Fibroblast of skin of scalp (primary cell): ENCODE data around the gene ZBTB33.

Experiments used
- DNase-seq: peaks from one replicate; pipeline ENCODE4 v3.0.0-alpha.2; 2013

The ZBTB33 gene

DNA sequence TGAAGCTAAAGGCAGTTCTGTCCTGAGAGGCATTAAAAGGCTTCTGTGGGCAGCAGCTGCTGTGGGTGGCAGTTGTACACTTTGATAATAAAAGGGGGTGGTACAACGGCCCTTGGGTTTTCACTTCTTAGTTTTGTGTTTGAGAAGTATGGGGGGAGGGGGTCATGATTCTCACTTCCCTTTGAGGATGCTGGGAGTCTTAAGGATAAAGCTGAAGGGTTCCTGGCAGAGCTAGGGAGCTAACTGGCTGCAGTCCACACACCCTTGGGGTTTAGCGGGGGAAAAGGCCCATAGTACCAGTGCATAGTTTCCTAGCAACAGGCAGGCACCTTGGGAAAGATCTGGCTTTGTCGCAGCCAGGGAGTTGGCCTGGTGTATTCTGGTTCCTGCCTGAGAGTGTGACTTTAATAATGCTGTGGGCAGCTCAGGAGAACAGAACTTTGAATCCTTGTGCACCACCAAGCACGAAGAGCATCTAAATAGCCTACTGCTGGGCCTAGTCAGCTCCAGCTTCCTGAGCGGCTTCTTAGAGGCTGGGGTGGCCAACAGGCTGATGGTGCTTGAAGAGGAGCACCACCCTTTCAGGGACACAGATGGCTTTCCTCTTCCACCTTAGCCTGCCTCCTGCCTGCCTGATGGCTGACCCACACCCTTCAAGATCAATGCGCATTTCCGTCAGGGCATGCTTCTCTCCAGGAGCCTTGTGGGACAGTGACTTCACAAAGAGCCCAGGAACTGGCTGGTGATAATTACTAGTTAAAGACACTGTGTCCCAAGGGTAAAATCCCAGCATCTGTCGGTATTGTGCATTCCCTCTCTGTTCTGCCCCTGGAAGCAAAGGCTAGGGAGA lies 12.5 kb downstream of the ZBTB33 start:
- no peak for DNase-seq

DNA sequence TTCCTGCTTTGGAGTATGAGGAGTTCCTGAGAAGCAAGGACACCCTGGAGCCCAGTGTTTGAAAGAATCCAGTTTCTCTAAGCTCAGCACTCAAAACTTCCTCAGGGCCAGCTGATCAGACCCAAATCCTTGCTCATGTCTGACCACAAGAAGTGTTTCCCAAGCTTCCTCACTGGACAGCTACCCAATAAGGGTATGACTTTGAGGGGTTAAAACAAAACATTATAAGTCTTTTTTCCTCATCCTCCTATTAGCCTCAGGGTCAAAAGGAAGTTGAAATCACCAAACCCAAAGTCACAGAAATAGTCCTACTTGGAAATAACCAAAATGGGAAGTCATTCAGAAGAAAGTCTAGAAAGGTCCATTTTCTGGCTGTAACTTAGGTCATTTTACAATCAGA lies 13.7 kb downstream of the ZBTB33 start:
- no peak for DNase-seq

DNA sequence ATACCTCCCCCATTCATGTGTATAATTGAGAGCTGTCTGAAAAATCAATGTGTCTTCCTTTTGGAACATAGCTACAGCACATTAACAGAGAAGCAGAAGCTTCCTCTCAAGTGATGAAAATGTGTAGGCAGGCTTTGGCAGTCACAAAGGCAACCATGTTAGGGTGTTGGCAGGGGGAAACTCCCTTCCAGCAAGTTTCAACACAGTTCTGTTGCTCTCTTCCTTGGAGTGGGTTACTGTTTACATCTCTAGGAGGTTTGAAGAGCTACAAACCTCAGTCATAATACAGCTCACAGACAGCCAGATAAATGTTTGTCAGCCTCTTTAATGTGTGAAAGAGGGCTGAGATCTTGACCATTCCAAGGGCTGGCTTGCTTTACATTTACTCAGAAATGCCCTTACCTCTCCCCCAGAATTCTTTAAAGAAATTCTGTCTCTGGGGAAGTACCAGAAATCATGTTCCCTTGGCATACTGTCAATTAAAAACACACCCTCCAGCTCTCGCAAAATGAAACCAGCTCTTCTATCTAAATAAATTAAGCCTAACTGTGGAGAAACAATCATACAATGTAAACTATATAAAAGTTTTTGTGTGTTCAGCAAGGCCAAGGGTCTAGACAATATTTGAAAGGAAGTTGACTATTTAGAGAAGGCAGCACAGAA lies 18.9 kb downstream of the ZBTB33 start:
- DNase-seq = no peak

DNA sequence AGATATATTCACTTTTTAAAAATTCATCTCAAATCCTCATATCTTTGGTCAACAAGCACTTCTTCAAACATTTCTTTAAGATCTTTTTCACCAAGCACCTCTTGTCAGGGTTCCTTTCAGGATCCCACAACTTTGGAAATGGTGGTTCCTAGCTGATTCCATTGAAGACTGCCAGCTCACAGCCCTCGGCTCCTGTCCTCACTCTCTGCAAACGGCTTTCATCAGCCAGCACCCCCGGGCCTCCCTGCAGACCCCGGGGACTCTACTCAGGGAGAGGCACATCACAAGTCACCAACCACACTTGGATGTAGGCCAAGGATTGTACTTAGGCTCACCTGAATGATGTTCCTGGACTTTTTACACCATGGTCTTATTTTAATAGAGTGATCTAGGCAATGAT lies 20.0 kb downstream of the ZBTB33 start:
- DNase-seq = no peak

DNA sequence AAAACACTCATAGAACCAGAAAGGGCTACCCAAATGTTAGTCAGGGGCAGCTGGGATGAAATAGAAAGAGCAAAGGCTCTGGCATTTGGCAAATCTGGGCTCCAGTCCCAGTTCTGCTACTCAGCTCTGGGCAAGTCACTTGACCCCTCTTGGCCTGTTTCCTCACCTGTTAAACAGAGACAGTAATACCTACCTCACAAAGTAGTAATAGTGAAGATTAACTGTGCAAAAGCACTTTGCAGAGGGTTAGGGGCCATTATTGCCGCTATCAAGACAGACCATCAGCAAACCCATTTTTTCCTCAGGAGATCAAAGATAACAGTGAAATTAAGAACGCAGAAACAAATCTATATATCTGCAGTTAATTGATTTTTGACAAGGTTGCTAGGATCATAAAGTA lies 20.6 kb downstream of the ZBTB33 start:
- DNase-seq = no peak

DNA sequence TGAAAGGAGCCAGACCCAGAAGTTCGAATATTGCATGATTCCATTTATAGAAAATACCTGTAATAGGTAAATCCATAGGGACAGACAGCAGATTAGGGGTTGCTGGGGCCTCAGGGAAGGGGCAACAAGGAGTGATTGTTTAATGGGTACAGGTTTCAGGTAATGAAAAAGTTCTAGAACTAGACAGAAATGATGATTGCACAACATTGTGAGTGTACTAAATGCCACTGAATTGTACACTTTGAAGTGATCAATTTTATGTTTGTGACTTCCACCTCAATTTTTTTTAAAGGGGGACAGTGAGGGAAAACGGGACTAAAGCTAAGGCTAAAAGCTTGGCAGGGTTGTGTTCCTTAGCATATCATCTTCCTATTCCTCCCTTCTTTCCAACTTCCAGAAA lies 23.5 kb downstream of the ZBTB33 start:
- DNase-seq = no peak

DNA sequence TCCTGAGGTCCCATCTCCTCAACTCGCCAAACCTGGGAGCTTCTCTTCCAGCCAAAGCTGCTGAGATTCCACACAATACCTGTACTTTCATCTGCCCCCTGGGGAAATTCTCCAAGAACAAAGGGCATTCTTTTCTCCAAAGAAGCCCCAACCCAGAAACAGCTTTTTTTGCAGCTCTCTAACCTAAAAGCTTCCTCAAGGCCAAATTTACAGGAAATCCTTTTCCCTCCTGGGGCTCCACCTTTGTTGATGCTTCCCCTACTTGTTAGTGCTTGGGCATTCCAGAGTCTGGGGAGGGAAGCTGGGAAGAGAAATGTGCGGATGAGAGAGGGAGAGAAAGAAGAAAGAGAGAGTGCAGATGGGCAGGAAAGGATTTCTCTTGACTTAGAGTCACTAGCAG lies 24.3 kb downstream of the ZBTB33 start:
- no peak for DNase-seq

DNA sequence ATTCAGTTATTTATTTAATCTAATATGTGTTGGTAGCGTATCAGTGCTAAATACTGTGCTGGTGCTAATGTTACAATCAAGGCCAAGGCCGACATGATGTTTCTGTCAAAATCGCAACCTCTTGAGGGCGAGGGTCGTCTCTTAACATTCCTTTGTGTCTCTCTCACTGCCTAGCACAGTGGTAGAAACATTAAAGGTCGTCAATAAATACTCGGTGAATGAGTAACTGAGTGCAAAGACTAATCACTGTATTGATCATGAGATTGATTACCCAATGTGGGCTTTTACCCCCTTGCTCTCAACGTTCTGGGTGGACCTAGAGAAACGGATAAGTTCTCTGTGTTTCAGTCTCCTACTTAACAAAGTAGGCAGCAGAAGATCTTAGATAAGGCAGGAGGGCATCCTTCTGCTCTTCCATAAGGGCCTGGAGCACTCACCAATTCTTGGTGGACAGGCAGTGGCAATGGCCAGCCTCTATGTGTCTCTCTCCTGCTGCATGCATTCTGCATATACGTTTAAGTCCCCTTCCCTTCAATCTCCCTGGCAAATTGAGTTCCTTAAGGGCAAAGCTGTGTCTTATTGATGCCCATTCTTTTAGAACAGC lies 30.5 kb downstream of the ZBTB33 start:
- no peak for DNase-seq

DNA sequence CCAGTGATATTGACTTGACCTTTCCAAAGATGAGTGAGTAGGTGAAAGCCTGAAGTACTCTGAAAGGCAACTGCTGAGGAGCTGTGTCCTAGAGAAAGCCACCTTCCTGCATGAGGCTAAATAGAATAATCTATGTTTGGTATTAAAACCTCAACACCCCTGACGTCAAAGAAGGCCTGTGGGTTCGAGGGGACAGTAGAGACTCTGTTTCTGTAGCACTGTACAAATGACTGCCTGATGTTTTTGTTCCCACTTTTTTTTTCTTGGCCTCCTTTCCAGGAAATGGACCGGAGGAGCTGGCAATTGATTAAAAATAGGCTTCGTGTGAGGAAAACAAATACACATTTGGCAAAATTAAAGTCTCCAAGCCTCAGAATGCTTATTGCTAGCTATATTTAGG lies 31.1 kb downstream of the ZBTB33 start:
- DNase-seq = no peak

DNA sequence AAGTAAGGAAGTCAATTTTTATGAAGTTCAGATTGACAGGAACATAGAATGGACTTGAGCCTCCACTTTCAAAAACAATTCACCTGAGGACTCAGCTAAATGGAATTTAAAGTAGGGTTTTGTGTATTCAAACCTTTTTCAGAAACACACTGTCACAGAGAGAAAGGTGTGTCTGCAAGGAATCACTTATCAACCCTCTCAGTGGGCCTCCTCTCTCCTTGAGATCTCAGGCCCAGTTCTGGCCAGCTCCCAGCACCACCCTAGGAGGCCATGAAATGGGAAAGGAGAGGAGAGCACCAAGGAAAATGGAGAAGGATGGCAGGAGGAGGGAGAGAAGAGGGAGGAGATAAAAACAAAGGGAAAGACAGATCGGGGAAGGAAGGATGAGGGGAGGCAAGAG lies 32.1 kb downstream of the ZBTB33 start:
- DNase-seq = no peak

DNA sequence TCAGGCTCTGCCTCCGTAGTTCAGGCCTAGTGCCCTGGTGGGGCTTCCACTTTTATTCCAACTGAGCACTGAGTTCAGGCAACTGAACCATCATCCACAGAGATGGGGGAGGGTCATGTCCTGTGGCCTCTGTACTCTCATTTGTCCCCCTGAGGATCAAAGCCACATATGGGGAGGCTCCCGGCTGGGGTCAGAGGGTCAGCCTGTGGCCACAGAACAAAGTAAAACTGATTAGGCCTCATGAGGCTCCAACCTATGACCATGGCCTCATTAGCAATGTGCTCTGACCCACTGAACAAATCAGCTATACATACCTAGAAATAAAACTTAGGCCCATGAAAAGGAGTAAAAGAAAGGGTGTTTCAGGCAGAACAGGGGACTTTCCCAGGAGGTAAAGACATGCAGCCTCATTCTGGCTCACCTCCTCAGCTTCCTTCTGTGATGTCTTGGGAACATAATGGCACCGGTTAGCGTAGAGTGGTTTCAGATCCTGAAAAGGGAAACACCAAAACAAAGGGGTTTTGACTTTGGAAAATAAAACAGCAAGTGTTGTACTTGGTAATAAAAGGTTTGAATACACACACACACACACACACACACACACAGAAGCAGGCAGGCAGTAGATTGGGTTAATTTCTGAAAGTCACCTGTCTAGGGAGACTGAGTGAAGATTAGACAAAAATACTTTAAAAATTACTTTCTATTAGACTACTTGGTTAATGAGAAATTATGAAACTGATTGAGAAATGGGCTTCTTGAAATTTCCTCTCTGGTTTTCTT lies 36.3 kb downstream of the ZBTB33 start:
- no peak for DNase-seq

DNA sequence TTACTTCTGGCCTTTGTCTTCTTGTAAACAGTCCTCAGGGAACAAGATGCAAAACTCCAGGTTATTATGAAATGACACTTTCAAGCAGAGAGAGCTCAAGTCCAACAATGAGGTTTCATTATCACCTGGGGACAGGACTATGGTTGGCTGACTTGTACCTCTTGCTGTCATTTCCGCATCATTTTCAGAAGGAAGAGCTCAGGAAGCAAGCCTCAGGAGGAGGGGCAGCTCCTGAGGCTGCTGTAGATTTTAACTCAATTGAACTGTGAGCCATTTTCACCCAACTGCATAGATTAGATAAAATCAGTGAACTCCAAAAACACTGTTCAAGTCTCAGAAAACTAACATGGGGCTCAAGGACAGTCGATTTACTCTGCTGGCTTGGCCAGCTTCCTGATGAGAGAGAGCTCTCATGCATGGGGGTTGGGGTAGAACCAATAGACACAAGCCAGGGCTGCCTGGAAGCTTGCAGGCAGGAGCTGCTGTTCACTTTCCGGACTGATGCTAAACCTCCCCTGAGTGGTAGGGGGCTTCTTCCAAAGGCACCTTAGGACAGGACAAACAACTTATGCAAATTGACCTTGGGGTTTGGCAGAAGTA lies 37.0 kb downstream of the ZBTB33 start:
- no peak for DNase-seq

DNA sequence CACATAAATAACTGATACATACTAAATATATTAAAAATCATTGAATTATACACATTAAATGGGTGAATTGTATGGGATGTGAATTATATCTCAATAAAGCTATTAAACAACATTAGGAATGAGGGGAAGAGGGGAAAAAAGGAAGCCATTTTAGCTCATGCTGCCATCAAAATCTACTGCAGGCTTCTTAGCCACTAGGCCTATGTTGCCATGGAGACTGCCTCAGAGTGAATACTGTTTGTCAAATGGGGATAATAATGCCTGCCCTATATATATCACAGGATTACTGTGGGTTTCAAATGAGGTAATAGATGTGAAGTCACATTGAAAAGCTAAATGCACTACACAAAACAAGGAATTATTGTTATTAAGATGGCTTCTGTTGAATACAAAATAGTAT lies 39.5 kb downstream of the ZBTB33 start:
- DNase-seq = no peak

DNA sequence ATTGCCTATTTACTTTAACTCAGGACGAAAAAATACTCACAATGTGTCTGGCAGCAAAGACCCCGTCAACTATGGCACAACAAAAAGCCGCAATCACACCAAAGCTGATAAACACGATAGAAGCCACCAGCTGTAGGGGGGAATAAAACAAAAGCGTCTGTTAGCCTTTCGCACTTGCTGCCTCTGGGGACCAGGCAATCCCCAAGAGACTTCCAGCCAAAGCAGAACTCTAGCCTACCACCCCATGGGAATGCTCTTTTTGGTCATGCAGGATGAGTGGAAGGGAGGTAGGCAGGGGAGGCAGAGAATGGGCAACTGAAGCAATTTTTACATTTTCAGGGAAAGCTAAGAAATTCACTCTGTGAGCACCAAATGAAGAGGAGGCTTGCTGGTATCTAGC lies 40.6 kb downstream of the ZBTB33 start:
- DNase-seq = no peak

DNA sequence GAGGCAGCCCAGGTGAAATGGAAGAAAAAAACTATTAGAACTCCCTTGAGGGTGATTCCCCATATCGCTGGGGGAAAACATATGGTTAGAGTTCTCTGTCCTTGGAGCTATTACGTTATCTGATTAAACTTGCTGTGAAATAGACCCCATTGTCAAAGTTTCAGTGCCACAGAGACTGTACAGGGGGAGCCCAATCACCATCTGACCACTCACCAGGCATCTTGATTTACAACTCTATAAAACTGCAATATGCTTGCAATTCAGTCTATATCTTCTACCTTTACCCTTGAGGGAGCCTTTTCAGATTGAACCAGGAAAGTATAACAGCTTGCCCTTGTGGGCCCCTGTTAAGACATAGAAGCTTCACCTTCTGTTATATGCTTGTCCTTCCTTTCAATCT lies 42.4 kb downstream of the ZBTB33 start:
- no peak for DNase-seq

DNA sequence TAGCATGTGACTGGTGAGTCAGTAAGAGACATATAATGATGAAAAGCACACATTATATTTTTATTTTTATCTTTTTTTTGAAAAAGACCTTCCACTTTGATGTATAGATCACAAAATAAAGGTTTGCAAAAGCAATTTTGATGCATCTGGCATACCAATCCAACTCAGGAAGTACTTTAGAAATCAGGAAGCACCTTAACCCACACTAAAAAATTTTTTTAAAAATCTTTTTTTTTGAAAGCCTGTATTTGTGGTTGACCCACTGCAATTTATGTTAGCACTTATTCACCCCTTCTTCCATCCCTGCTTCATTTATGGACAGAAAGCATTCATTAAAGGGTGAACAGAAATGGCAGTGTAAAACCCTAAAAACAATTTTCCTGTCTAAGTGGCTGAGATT lies 44.0 kb downstream of the ZBTB33 start:
- no peak for DNase-seq

DNA sequence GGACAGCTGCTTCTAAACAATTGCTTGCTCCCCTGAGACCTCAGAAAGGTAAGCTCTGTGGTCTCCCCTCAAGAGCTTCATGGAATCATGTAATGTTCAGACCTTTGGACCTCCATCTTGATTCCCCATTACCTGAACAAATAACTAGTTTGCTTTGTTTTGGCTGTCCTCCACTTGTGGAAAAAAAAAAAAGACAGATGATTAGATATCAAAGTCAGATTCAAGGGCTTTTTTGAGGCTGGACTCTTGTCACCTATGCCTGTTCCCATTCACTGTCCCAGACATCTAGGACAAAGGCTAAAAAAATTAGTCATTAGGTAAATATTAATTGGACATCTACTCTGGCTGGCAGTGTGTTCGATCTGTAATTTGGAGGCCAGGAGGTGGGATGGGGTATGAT lies 47.3 kb downstream of the ZBTB33 start:
- DNase-seq = no peak

DNA sequence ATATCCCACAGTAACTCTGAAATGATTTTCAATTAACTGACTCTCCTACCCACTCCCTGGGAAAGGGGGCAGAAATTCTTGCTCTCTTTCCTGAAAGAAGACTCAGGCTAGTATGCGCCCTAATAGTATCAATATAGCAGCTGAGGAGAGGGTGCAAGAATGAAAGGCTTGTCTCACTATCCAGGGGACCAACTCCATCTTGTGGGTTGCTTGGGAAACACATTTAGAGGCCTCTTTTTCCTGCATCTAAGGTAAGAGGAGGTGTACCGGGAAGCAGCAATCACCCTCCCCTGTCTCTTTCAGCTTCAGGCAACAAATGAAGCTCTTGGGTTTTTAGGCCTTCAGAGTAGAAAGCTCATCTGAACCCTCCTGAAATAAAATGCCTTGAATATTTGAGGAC lies 49.3 kb downstream of the ZBTB33 start:
- no peak for DNase-seq

DNA sequence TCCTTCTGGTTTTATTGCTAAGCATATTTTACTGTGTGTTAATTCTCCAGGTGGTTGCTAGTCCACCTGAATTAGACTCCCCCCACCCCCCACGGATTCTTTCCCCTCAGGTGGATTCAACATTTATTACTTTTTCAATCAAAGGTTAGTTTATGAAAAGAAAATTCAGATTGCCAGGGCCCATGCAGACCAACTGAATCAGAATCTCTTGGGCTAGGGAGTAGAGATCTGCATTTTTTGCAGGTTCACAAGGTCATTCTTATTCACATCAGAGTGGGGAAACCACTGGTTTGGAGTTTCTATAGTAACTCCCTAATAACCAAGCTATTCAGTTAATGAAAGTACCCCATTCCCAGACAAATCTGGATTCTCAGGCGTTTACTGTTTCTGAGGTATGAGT lies 50.9 kb downstream of the ZBTB33 start:
- DNase-seq = no peak

DNA sequence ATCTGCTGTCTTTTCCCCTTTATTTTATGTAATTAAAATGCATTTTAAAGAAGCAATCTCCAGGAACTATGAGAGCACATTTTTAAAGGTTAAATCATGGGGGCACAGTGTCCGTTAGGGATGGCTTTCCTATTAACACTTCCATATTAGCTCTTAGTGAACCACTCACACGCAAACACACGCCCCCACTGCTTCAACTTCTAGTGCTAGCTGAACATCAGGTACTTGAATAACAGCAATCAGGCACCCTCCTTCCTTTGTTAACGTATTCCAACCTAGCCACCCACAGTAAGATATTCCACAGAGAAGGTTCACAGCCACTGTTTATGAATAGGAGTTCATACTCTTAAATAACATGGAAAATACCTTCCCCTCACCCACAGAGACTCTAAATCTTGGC lies 51.3 kb downstream of the ZBTB33 start:
- DNase-seq = no peak

DNA sequence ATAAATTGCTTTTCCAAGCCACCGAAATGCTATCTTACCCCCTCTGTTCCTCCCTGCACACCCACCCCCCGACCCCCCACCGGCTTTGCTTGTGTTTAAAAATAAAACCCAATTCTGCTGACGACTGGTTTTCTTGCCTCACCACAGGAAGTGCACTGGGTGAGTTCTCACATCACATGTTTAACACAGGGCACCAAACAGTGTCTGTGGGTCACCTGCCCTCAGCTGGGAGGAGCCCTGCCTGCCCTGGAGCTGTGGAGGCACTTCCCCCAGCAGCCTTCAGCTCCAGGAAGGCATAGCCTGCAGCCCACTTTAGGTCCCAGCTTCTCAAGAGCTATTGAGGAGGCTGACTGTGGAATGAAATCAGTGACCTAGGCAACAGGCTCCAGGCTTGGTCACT lies 51.8 kb downstream of the ZBTB33 start:
- DNase-seq = no peak

DNA sequence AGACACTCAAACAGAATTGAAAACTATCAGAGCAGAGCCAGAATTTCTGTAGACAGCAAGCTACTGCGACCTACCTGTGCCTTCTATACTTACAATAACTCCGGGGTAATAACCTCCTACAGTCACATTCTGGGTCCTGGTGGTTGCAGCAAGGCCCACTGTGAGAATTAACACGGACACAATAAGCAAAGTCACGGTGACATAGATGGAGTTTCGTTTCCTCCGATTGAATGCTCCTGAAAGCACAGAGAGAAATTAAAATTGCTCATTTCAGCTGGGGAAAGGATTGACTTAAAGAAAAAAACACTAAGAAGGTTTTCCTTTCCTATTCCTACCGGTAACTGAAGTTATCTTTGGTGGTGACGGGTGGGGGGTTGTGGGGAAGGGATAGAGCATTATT lies 53.6 kb downstream of the ZBTB33 start:
- no peak for DNase-seq
